Lower leg skin (tissue), 4 donors: ENCODE results near the gene GTF2IRD1. TPM values are rescaled to one million over a fixed set of nuclear protein-coding genes. Genes with fewer than 3 reads are reported as not detected.

Source experiments
- total RNA-seq, 4 donors: library from RNA; depleted of rRNA; stranded (reverse); fragments of >200 nt; gene quantifications; one replicate each; pipeline ENCODE4 v1.1.0, GENCODE V29; 2016

Gene GTF2IRD1
- total RNA-seq, 4 donors from 2014 or later = 28.5 to 49.9 (median 43.2) TPM

Other genes starting within 250 kb of the GTF2IRD1 start
- 1 to 10 TPM in 3 of 4 donors, under 1 TPM in 1; 0.88 to 2.4 (median 1.5) TPM for gene LAT2, start 243.9 kb upstream of the GTF2IRD1 start, total RNA-seq
- gene RFC2, start 199.5 kb upstream of the GTF2IRD1 start, total RNA-seq = 10 to 100 TPM; 15.3 to 26.5 (median 23.9) TPM
- gene CLIP2, start 164.5 kb upstream of the GTF2IRD1 start, total RNA-seq = 10 to 100 TPM; 29.1 to 60.2 (median 52.5) TPM
- 100 to 1,000 TPM; 144 to 191 (median 156) TPM for gene GTF2I, start 203.8 kb downstream of the GTF2IRD1 start, total RNA-seq